Renal pelvis (tissue), 4 donors: ENCODE results near the gene C1orf167. TPM values are rescaled to one million over a fixed set of nuclear protein-coding genes. Genes with fewer than 3 reads are reported as not detected.

ENCODE experiments used
- DNase-seq: peaks from one replicate; pipeline ENCODE4 v3.0.0-alpha.2; 2013
- polyA plus RNA-seq, 3 donors: library from polyadenylated mRNA; unstranded; fragments of 120-200 nt; gene quantifications; one replicate each; pipeline ENCODE4 v1.2.1, GENCODE V29; 2013; ENCODE audit not compliant: insufficient read length in 3 of 3

The C1orf167 gene
- polyA plus RNA-seq, 3 donors, result 0.09 to 0.54 TPM; not detected in 1

GRCh38 chr1:11784993-11785769, 23.2 kb downstream of the C1orf167 start:
- no peak for DNase-seq

GRCh38 chr1:11786168-11786567, 24.2 kb downstream of the C1orf167 start:
- DNase-seq, result no peak

- DNase-seq, result no peak
These were observed 25.3 kb downstream of the C1orf167 start for GRCh38 chr1:11787251-11787803.

GRCh38 chr1:11787804-11788436, 25.9 kb downstream of the C1orf167 start:
- no peak for DNase-seq

DNA sequence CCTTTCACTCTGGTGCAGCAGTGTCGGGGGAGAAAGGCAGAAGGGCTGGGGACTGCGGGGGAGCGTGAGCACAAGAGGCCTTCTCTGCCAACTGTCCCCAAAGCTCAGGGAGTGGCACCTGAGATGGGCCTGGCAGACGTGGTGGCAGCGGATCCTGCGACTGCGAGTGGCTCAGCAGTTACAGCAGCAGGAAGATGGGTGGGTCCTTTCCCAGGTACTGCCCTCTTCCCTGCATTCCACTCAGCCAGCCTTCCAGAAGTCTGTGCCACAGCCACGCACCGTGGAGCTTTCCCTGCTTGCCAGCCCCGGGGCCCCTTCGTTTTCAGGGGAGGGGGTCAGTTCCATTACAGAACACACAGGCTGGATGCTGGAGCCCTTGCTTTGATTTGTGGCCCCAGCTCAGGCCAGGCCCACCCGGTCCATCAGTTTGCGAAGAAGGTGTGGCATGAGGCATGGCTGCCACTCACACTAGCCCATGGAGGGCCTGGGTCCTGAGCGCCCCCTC, 26.6 kb downstream of the C1orf167 start:
- no peak for DNase-seq

DNA sequence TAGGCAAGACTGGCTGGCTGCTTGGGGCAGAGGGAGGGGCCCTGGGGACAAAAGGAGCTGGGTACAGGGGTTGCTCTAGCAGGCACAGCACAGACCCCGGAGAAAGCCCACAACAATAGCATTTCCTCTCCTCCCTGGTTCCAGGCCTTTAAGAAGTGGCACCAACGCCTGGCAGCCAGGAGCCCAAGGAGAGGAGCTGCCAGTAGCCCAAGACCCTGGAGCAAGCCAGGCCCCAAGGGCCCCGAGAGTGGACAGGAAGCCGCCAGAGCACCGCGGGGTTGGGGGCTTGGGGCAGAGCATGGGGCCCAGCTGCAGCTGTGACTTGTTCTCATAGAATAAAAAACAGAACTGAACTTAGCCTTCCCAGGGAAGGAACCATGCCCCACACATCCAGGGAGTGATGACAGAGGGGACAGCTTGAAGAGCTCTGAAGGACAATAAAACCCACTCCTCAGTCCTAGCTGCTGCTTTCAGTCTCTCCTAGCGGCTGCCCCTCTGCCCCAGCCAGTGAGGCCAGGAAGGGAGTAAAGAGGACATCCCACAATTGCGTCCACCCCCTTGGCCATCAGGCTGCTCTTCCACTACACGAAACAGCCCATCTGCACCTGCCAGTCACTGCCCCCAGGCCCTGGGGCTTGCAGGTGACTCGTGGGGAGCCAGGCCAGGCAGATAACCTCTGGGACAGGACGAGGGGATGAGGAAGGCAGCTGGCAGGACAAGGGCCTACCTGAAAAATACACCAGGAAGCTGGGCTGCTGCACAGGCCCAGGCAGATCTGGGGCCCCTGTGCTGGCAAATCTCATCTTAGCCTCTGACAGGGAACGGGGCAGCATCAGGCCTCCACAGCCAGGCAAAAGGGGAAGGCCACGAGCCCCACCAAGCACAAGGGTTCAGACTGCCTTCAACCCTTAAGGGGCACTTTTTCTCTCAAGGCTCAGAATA, 27.4 kb downstream of the C1orf167 start:
- no peak for DNase-seq

DNA sequence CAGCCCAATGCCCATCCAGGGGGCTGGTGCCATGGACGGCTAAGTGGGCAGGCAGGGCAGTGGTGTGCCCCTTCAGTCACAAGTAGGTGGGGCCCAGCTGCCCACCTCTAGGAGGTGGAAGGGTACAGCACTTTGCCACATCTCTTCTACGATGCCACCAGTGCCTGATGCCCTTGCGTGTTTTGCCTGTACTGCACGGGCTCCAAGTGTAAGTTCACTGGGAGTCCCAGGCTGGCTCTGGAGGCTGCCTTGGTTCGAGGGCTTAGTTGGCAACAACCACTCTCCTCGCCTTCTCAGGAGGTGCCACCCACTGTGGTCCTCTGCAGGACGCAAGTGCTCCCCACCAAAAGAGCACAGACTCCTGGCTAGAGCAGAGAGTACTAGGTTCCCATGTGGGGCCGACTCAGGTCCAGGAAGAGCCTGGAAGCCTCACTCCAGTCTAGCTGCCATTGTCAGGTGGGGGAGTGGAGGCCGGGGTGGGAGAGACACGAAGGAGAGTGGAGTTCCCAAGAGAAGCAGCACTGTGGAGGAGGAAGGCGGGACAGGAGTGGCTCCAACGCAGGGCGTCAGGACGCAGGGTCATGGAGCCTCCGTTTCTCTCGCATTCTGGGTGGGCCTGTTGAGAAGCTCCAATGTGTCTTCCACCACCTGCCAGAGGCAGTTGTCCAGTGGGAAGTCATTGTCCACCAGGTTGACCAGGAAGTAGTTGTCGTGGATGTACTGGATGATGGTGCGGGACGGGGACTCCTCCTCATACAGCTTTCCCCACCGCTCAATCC, 28.3 kb downstream of the C1orf167 start:
- no peak for DNase-seq

DNA sequence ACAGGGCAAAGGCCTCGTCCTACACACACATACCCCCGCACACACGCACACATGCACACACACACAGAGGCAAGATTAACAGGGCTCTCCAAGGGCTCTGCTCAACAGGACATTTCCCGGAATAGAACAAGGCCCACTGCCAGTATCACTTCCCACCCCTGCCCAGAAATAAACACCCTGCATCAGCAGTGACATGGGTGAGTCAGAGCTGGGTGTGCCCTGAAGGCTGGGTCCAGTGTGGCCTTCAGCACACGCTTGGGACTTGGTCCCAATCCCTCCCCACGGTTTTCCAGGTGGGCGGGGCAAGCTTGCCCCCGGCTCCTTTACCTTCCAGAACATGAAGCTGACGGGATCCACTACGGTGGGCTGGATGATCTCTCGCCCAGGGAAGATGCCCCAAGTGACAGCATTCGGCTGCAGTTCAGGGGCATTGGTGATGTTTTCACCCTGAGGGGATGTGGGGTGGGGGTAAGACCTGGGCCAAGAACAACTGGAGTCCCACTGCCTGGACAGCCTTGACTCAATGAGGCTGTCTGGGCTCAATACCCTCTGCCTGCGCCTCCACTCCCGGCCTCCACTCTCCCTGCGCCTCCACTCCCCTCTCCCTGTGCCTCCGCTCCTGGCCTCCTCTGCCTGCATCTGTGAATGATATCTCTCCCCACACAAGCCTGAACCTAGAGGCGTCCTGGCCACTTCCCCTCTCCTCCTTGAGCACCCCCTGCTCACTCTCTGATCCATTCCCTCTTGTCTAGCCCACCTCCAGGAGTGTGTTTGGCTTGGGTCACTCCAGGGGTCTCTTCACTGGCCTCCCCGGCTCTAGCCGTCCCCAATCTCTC, 29.1 kb downstream of the C1orf167 start:
- DNase-seq, result no peak

DNA sequence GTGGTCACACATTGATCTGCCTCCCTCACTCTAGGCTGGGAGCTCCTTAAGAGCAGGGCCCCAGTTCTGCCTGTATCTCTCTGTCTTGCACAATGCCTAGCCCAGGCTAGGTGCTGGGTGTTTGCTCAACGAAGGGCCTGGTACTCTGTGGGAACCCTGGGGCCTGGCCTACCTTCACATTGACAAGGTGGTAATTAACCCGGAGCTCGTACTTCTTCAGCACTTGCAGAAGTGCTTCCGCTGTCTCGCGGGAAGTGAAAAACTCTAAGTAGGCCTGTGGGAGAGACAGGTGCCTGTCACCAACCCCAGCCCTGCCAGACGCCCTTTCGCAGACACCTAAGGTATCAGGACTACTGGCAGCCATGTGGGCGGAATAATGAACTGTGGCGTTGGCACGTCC, 30.1 kb downstream of the C1orf167 start:
- DNase-seq, result no peak

DNA sequence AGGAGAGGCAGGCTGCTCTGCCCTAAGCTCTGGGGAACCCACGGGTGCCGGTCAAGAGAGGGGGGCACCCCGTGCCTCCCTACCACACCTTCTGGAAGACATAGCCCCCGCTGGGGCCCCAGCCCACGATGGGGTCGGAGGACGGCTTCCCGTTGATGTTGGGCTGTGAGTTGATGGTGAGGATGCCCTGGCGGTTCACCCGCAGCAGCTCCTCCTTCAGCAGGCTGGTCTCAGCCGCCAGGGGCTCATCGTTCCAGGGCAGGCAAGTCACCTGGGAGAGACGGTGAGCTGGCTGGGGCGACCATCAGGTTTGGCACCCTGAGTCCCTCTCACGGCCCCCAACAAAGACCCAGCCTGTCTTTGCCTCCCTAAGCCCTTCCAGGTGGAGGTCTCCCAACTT, 31.8 kb downstream of the C1orf167 start:
- no peak for DNase-seq

DNA sequence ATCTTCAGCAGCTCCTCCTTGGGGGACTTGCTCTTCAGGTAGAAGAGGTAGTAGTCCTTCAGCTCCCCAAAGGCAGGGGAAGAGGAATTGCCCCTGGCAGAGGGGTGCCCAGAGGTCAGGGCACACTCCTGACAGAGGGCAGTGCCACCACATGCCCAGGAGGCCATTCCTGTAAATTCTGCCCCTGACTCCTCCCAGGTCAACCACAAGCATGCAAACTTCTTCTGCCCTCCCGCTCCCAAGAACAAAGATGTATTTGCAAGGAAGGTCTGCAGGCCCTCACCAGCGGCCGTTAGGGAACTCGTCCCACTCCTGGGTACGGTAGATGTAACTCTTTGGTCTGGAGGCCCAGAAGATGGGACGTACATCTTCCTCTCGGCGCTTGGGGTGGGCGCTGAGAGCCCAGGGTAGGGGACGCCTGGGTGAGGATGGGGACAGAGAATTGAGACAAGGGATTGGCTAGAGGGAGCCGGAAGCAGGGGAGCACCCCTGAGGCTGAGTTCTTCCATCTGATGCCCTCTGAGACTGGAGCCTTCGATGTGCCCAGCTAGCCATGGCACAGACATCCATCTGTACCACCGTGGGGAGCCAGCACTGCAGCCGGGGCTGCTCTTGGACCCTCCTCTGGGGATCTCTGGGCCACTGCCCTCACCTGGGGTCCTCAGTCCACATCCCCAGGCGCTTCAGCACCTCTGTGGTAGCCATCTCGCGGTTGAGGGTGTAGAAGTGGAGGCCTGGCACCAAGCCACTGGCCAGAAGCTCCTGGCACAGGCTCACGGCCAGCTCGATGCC, 32.6 kb downstream of the C1orf167 start:
- no peak for DNase-seq

DNA sequence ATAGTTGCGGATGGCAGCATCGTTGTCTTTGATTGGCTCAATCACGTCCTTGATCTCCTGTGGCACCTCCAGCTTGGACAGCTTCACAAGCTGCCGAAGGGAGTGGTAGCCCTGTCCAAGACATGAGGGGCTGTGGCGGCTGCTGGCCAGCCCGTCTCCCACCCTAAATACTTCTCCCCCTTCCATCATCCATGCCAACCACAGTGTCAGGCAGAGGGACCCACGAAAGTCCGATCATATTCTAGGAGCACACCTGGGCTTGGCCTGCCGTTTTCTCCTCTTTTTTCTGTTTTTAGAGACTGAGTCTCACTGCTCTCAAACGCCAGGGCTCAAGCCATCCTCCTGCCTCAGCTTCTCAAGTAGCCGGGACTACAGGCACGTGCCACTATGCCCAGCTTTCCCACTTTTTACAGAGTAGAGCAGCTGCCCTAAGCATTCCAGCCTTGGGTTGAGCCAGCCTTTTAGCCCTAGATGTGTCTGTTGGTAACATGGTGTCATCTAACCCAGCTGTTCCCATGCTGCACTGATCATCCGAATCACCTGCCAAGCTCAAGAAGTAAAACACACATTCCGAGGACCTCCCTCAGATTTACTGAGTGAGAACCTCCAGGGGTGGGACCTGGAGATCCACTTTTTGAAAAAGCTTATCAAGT, 33.4 kb downstream of the C1orf167 start:
- no peak for DNase-seq

DNA sequence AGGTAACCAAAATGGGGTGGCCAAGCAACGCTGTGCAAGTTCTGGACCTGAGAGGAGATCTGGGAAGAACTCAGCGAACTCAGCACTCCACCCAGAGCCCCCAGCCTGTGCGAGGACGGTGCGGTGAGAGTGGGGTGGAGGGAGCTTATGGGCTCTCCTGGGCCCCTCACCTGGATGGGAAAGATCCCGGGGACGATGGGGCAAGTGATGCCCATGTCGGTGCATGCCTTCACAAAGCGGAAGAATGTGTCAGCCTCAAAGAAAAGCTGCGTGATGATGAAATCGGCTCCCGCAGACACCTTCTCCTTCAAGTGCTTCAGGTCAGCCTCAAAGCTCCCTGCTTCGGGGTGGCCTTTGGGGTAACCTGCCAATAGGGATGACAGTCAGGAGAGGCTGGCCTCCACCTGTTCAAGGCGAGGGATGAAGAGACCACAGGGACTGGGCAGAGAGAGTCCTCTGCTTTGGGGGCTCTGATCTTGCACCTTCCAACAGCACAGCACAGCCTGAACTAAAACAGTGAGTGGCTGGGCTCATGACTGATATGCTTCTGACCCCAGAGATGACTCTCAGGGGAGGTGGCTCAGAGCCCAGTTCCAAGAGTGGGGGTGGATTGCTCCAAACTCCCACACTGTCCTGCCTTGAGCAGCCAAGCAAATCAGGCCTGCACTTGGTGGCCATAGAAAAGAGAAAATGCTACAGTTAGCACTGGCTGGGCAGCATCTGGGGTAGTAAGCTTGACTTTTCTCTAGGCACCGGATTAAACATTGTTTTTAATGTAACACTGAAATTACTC, 34.2 kb downstream of the C1orf167 start:
- peak; percentile 80 for DNase-seq

- no peak for DNase-seq
These were observed 35.7 kb downstream of the C1orf167 start for GRCh38 chr1:11797525-11798216.

DNA sequence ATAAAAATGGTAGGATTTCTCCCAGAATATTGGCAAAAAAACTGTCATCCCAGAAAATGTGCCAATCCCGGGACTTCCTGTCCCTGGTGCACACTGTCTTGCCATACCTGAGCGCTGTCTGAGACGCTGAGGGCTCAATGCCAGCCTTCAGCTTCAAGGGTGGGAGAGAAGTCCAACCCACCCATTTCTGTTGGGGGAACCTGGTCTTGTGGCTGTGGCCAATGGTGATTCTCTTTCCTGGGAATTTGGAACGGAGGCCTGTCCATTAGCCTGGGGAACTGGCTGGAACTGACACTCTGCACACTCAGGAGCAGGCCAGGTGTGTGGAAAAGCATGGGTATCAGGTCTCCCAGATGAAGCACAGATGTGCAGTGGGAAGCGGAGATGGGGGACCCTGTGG, 37.1 kb downstream of the C1orf167 start:
- no peak for DNase-seq

DNA sequence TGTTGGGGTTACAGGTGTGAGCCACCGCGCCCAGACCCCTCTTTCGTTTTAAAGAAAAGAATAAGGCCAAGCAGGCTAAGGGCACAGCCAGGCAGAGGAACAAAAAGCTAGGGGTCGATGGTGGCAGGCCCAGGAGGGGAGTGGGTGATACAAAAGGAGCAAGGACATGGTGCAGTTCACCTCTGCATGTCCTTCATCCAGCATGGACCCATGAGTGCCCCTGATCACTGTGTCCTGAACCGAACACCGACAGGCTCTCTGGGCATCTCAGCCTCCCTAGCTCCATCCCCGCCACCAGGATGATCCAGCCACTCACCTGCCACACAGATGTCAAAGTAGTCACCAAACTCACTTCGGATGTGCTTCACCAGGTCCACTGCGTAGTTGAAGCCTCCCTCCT, 37.9 kb downstream of the C1orf167 start:
- no peak for DNase-seq

DNA sequence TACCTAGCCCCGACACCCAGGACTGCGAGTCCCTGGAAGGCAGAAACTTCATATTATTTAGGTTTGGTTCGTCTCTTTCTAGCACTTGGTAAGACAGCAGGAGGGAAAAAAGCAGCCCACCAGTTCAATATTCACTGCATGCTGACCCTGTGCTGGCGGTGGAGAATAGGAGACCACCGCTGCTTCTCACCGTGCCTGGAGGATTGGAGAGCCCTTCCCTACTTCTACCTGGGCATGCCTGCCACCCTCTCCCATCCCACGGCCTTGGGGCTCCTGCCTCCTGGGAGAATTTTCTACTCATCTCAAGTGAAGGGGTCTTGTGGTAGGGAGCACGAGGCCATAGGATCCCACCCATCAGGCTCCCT, 38.4 kb downstream of the C1orf167 start:
- DNase-seq, result no peak
